Adrenal gland (tissue), 12 donors: ENCODE measurements around the gene FRY. TPM values are rescaled to one million over a fixed set of nuclear protein-coding genes. Genes with fewer than 3 reads are reported as not detected.

Source experiments
- DNase-seq, 7 donors: peaks; one replicate each; pipeline ENCODE4 v3.0.0-alpha.2; 2019 to 2020
- H3K27ac ChIP-seq, 5 donors: fragments of 200-600 bp; sonication (generic) in 4 of 5; 1 replicate in 3 of 5; 2 replicates in 2 of 5; pipeline versions ENCODE4 v1.5.1 to v1.8.0; 2016 to 2020; ENCODE audit warnings: mild to moderate bottlenecking in 1 of 5
- H3K27me3 ChIP-seq: fragments of 200-600 bp; 2 replicates; pipeline ENCODE4 v1.8.0; 2021
- H3K36me3 ChIP-seq, 2 donors: fragments of 200-600 bp; replicated peaks in 1 of 2; 1 replicate in 1 of 2; 2 replicates in 1 of 2; pipeline versions ENCODE4 v1.5.1 to v1.8.0; 2018 to 2022
- H3K4me1 ChIP-seq, 2 donors: fragments of 200-600 bp; replicated peaks in 1 of 2; 1 replicate in 1 of 2; 2 replicates in 1 of 2; pipeline versions ENCODE4 v1.5.1 to v1.8.0; 2018 to 2021
- H3K4me3 ChIP-seq, 4 donors: fragments of 200-600 bp; sonication (generic) in 3 of 4; one replicate each; pipeline ENCODE4 v1.5.1; 2016 to 2018
- H3K9me3 ChIP-seq, 3 donors: fragments of 200-600 bp; sonication (generic) in 1 of 3; replicated peaks in 1 of 3; 1 replicate in 2 of 3; 2 replicates in 1 of 3; pipeline versions ENCODE4 v1.5.1 to v1.8.0; 2016 to 2021
- CTCF ChIP-seq, 6 experiments: fragments of 450-650 bp in 4 of 6; fragments of 200-600 bp in 2 of 6; sonication (generic) in 1 of 6; IDR thresholded peaks; 1 replicate in 5 of 6; 2 replicates in 1 of 6; pipeline versions ENCODE4 v1.5.1 to v1.8.0; 2016 to 2021; ENCODE audit warnings: antibody characterized with exemption in 6 of 6, mild to moderate bottlenecking in 2 of 6, moderate library complexity in 1 of 6
- POLR2A ChIP-seq, 2 donors: fragments of 450-650 bp; IDR thresholded peaks; one replicate each; pipeline ENCODE4 v1.6.1; 2017; ENCODE audit warnings: antibody characterized with exemption in 2 of 2, mild to moderate bottlenecking in 2 of 2, moderate library complexity in 1 of 2
- WGBS, 4 donors: extraction: QIAGEN DNeasy Blood & Tissue Kit in 2 of 4; methylation state at CpG; one replicate each; pipeline versions ENCODE4 v1.1.5 to v1.1.7; 2013 to 2017; 5-methylcytosine and 5-hydroxymethylcytosine counted together
- intact Hi-C, 2 donors: fragments of 100-400 bp; cut with DNase I; formaldehyde crosslinking; loops; one replicate each; pipeline versions ENCODE4 v1.14.1 to v1.15.0; 2022 to 2023
- polyA plus RNA-seq, 3 donors: library from polyadenylated mRNA; stranded (reverse); fragments of 200-250 nt in 2 of 3; fragments of 350-450 nt in 1 of 3; fragmentation: Illumina TruSeq in 1 of 3; extraction: RNeasy Lipid Tissue Mini Kit (QIAGEN cat#74804) in 1 of 3; gene quantifications; one replicate each; pipeline ENCODE4 v1.2.3, GENCODE V29; 2013 to 2014
- total RNA-seq, 9 donors: library from RNA; depleted of rRNA in 4 of 9; stranded (reverse); fragments of >200 nt in 4 of 9; fragments of 120-200 nt in 1 of 9; fragmentation: NEBNext Ultra II Directional in 1 of 9; extraction: Animal tissue kit (Norgen Biotek cat#: 25700) in 1 of 9; gene quantifications; one replicate each; pipeline versions ENCODE4 v1.1.0 to v1.2.4, GENCODE V29; 2013 to 2023
- donor health status: healthy with polysubstance abuse.
- donor health status: Bipolar disorder and iron deficiency.
- donor health status: DM: yes; HTN: yes; CAD: no.
- donor health status: DM: no; HTN: no; CAD: no.
- donor health status: DM: no; HTN: no; CAD: no.
- donor health status: DM: yes; HTN: yes; CAD: no.

FRY gene
- total and polyA plus RNA-seq, 12 donors: 1.5 to 17.2 (median 7.3) TPM

GRCh38 chr13:32068255-32068654, 36.7 kb downstream of the FRY start:
- intact Hi-C loops: no loop called here
- WGBS, 4 donors: 40 to 55% (median 51%) methylated on average over 5 of the region's 5 CpGs
- no peak for DNase-seq
- H3K4me1 ChIP-seq: no peaks in the 10 kb centered on the region
- H3K27me3 ChIP-seq: no peaks in the 10 kb centered on the region
- H3K36me3 ChIP-seq: no peaks in the 10 kb centered on the region
- H3K9me3 ChIP-seq: no peaks in the 10 kb centered on the region
- no peak overlapping the region for H3K27ac ChIP-seq
- TF ChIP-seq CTCF (IDR thresholded peaks at IDR 0.05): no peak
- no peak for TF ChIP-seq POLR2A (IDR thresholded peaks at IDR 0.05)
- H3K4me3 ChIP-seq: no peak overlapping the region

- no peaks in the 10 kb centered on the region for H3K9me3 ChIP-seq
- no peak overlapping the region for H3K4me3 ChIP-seq
- intact Hi-C loops: no loop called here
- H3K27me3 ChIP-seq: no peaks in the 10 kb centered on the region
- no peaks in the 10 kb centered on the region for H3K36me3 ChIP-seq
- no peak for DNase-seq
- no peak overlapping the region for H3K27ac ChIP-seq
- TF ChIP-seq CTCF (IDR thresholded peaks at IDR 0.05): no peak
- no peak for TF ChIP-seq POLR2A (IDR thresholded peaks at IDR 0.05)
- WGBS, 4 donors: 90 to 93% (median 91%) methylated on average over 6 of the region's 6 CpGs
- no peaks in the 10 kb centered on the region for H3K4me1 ChIP-seq
These were observed 41.7 kb downstream of the FRY start for GRCh38 chr13:32073180-32073864.

GRCh38 chr13:32075170-32075851, 43.7 kb downstream of the FRY start:
- DNase-seq: no peak
- no peak for TF ChIP-seq POLR2A (IDR thresholded peaks at IDR 0.05)
- no peak for TF ChIP-seq CTCF (IDR thresholded peaks at IDR 0.05)
- intact Hi-C loops: no loop called here
- WGBS, 4 donors: 94 to 98% (median 97%) methylated on average over 2 of the region's 2 CpGs
- no peak overlapping the region for H3K27ac ChIP-seq
- no peaks in the 10 kb centered on the region for H3K36me3 ChIP-seq
- no peaks in the 10 kb centered on the region for H3K27me3 ChIP-seq
- H3K4me3 ChIP-seq: no peak overlapping the region
- H3K9me3 ChIP-seq: no peaks in the 10 kb centered on the region
- no peaks in the 10 kb centered on the region for H3K4me1 ChIP-seq

GRCh38 chr13:32079587-32079986, 48.0 kb downstream of the FRY start:
- H3K9me3 ChIP-seq: no peaks in the 10 kb centered on the region
- no peak for DNase-seq
- no peaks in the 10 kb centered on the region for H3K36me3 ChIP-seq
- TF ChIP-seq CTCF (IDR thresholded peaks at IDR 0.05) (no peak), POLR2A (IDR thresholded peaks at IDR 0.05) (no peak)
- no peak overlapping the region for H3K4me3 ChIP-seq
- H3K27ac ChIP-seq: peak overlapping the region in 1 of 5 donors; percentile 10
- intact Hi-C loops: no loop called here
- no peaks in the 10 kb centered on the region for H3K27me3 ChIP-seq
- no peaks in the 10 kb centered on the region for H3K4me1 ChIP-seq
- WGBS, 4 donors: 80 to 88% (median 85%) methylated on average over 3 of the region's 3 CpGs
